PC-9 (cell line): ENCODE results near the gene ARHGAP26. TPM values are rescaled to one million over a fixed set of nuclear protein-coding genes. Genes with fewer than 3 reads are reported as not detected.

ENCODE experiments used
- BruUV-seq: library from RNA; stranded (reverse); fragments of 400-500 nt; replicated peaks from 2 replicates; lab custom pipeline; 2021; lab: Mats Ljungman, UMichigan
- CTCF ChIA-PET: fragments of 300-600 bp; sonication (Branson Sonifier 250); formaldehyde crosslinking; loops from one replicate; lab custom pipeline; 2022; ENCODE audit warnings: antibody characterized with exemption; lab: Charles Lee
- POLR2A ChIA-PET: fragments of 300-600 bp; sonication (Branson Sonifier 250); formaldehyde crosslinking; loops from one replicate; lab custom pipeline; 2022; ENCODE audit warnings: antibody characterized with exemption; ENCODE audit not compliant: unreplicated experiment; lab: Charles Lee
- DNase-seq, 2 experiments: peaks; one replicate each; pipeline versions ENCODE4 v3.0.0 to v3.0.0-alpha.2; 2015 to 2022; ENCODE audit warnings: mixed read lengths in 1 of 2
- H2AFZ ChIP-seq: fragments of 200-600 bp; sonication (generic); 2 replicates; pipeline ENCODE4 v1.8.1; 2017; ENCODE audit warnings: antibody characterized with exemption
- H3F3A ChIP-seq: fragments of 200-600 bp; sonication (generic); 2 replicates; pipeline ENCODE4 v1.8.1; 2017; ENCODE audit warnings: antibody characterized with exemption, mild to moderate bottlenecking, low read depth; ENCODE audit not compliant: insufficient read depth
- H3K27ac ChIP-seq: fragments of 200-600 bp; sonication (generic); 2 replicates; pipeline ENCODE4 v1.6.1; 2016; ENCODE audit warnings: mixed run types
- H3K27me3 ChIP-seq: fragments of 200-600 bp; sonication (generic); 2 replicates; pipeline ENCODE4 v1.6.1; 2016; ENCODE audit warnings: low read depth, mixed run types; ENCODE audit not compliant: insufficient read depth
- H3K36me3 ChIP-seq: fragments of 200-600 bp; sonication (generic); 2 replicates; pipeline ENCODE4 v1.6.1; 2016; ENCODE audit warnings: low read depth, mixed run types
- H3K4me1 ChIP-seq: fragments of 200-600 bp; sonication (generic); replicated peaks from 2 replicates; pipeline ENCODE4 v1.6.1; 2016; ENCODE audit warnings: mixed run types; ENCODE audit not compliant: insufficient read depth
- H3K4me2 ChIP-seq: fragments of 200-600 bp; sonication (generic); 2 replicates; pipeline ENCODE4 v1.6.1; 2017; ENCODE audit warnings: mixed run types
- H3K4me3 ChIP-seq: fragments of 200-600 bp; sonication (generic); 2 replicates; pipeline ENCODE4 v1.6.1; 2016; ENCODE audit warnings: mixed run types
- H3K79me2 ChIP-seq: fragments of 200-600 bp; sonication (generic); 2 replicates; pipeline ENCODE4 v1.6.1; 2017; ENCODE audit warnings: low read depth, mixed run types
- H3K9me2 ChIP-seq: fragments of 200-600 bp; sonication (generic); 2 replicates; pipeline ENCODE4 v1.8.1; 2017; ENCODE audit warnings: mild to moderate bottlenecking; ENCODE audit not compliant: insufficient read depth
- H3K9me3 ChIP-seq: fragments of 200-600 bp; sonication (generic); 2 replicates; pipeline ENCODE4 v1.8.1; 2016; ENCODE audit warnings: low read depth; ENCODE audit not compliant: insufficient read depth
- H4K20me1 ChIP-seq: fragments of 200-600 bp; sonication (generic); 2 replicates; pipeline ENCODE4 v1.8.1; 2017; ENCODE audit not compliant: insufficient read depth
- EZH2 ChIP-seq: fragments of 200-600 bp; sonication (generic); IDR thresholded peaks from 2 replicates; pipeline ENCODE4 v1.8.0; 2017; ENCODE audit warnings: antibody characterized with exemption, low read depth
- intact Hi-C: fragments of 100-400 bp; cut with micrococcal nuclease; formaldehyde crosslinking; loops from one replicate; pipeline ENCODE4 v1.10.0; 2022; ENCODE audit not compliant: unreplicated experiment
- total RNA-seq: library from RNA; stranded (reverse); gene quantifications from 2 replicates; pipeline ENCODE4 v1.2.3, GENCODE V29; 2021
- TF ChIP-seq, protein P1 (sequence below): fragments of 200-600 bp; sonication (generic); conservative IDR thresholded peaks from 2 replicates; pipeline ENCODE4 v1.6.1; 2017; ENCODE audit warnings: mixed run types, antibody characterized with exemption, mild to moderate bottlenecking, moderate library complexity

The ARHGAP26 gene
- total RNA-seq, 1 experiment from 2014 or later = 29.7 TPM

DNA sequence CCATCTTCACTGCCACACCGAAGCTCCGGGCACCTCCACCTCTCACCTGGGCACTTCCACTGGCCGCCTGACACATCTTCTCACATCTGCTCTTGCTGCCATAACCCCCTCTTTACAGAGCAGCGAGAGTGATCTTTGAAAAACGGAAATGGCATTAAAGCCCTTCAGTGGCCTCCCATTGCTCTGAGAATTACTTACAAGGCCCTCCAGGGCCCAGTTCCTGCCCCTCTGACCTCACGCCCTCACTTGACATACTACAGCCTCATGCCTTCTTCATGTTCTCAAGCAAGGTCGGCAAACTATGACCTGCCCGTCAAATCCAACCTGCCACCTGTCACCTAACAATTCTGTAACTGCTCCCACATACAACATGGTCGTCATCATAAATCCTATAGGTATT lies 446.0 kb downstream of the ARHGAP26 start:
- ChIA-PET POLR2A (no interaction called here), CTCF (interaction anchor here (0.7 kb wide), 1 partner anchor 300 kb away, joined by 5 read pairs; no protein-coding TSS in a partner anchor)
- Histone ChIP-seq H3K36me3 (no peaks in the 10 kb centered on the region), H3K9me3 (no peaks in the 10 kb centered on the region), H3K4me2 (no peak overlapping the region), H2AFZ (no peak overlapping the region), H3K79me2 (no peaks in the 10 kb centered on the region), H3K9me2 (no peaks in the 10 kb centered on the region), H3F3A (no peaks in the 10 kb centered on the region), H3K4me1 (no peaks in the 10 kb centered on the region), H4K20me1 (no peaks in the 10 kb centered on the region), H3K27me3 (no peaks in the 10 kb centered on the region), H3K27ac (no peak overlapping the region), H3K4me3 (no peak overlapping the region)
- intact Hi-C loops = no loop called here
- BruUV-seq = no TSS peak
- no peak for DNase-seq
- TF ChIP-seq EZH2 = no peak
- TF ChIP-seq, protein P1, sequence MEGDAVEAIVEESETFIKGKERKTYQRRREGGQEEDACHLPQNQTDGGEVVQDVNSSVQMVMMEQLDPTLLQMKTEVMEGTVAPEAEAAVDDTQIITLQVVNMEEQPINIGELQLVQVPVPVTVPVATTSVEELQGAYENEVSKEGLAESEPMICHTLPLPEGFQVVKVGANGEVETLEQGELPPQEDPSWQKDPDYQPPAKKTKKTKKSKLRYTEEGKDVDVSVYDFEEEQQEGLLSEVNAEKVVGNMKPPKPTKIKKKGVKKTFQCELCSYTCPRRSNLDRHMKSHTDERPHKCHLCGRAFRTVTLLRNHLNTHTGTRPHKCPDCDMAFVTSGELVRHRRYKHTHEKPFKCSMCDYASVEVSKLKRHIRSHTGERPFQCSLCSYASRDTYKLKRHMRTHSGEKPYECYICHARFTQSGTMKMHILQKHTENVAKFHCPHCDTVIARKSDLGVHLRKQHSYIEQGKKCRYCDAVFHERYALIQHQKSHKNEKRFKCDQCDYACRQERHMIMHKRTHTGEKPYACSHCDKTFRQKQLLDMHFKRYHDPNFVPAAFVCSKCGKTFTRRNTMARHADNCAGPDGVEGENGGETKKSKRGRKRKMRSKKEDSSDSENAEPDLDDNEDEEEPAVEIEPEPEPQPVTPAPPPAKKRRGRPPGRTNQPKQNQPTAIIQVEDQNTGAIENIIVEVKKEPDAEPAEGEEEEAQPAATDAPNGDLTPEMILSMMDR = no peak

DNA sequence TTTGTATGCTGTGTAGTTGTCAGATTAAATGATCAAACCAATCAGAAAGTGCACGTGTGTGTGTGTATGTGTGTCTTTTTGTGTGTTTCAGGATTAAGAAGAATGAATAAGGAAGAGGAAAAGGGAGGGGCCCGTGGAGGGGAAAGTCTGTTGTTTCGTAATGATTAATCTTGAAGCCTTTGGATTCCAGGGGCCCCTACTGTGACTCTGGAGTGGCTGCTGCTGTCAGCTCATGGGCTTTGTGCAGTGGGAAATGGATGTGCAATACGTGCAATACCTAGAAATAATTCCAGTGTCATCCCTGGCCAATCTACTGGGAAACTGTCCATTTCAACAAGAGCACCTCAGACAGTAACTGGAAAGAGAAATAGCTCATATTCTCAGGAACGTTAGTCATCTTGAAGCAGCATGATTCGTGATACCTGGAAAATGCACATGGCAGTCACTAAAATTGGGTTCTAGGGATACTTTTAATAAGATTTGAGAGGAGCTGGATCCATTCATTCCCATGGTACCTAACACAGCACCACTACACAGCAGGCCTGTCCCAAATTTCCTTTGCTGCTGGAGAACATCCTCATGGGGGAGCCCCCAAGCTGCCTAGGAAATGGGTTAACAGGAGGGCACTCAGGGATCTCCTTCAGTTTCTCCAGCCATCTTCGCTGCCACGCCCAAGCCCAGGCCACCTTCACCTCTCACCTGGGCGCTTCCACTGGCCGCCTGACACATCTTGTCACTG lies 447.1 kb downstream of the ARHGAP26 start:
- Histone ChIP-seq H3F3A (no peaks in the 10 kb centered on the region), H3K27me3 (no peaks in the 10 kb centered on the region), H3K4me3 (no peak overlapping the region), H3K27ac (no peak overlapping the region), H2AFZ (no peak overlapping the region), H3K9me3 (no peaks in the 10 kb centered on the region), H3K4me1 (no peaks in the 10 kb centered on the region), H3K9me2 (no peaks in the 10 kb centered on the region), H3K79me2 (no peaks in the 10 kb centered on the region), H3K36me3 (no peaks in the 10 kb centered on the region), H4K20me1 (no peaks in the 10 kb centered on the region), H3K4me2 (no peak overlapping the region)
- intact Hi-C loops = no loop called here
- TF ChIP-seq, protein P1 = no peak
- no peak for TF ChIP-seq EZH2
- ChIA-PET CTCF (no interaction called here), POLR2A (interaction anchor here (0.5 to 0.6 kb wide), 2 partner anchors 166 to 419 kb away, joined by 6 to 7 read pairs; no protein-coding TSS in a partner anchor)
- BruUV-seq = no TSS peak
- DNase-seq = no peak

GRCh38 chr5:143217804-143218160 lies 447.6 kb downstream of the ARHGAP26 start:
- Histone ChIP-seq H2AFZ (no peak overlapping the region), H3F3A (no peaks in the 10 kb centered on the region), H3K27ac (no peak overlapping the region), H3K4me1 (no peaks in the 10 kb centered on the region), H4K20me1 (no peaks in the 10 kb centered on the region), H3K4me2 (no peak overlapping the region), H3K36me3 (no peaks in the 10 kb centered on the region), H3K9me3 (no peaks in the 10 kb centered on the region), H3K9me2 (no peaks in the 10 kb centered on the region), H3K4me3 (no peak overlapping the region), H3K27me3 (no peaks in the 10 kb centered on the region), H3K79me2 (no peaks in the 10 kb centered on the region)
- no peak for DNase-seq
- CTCF ChIA-PET = no interaction called here
- intact Hi-C loops = no loop called here
- BruUV-seq = no TSS peak
- POLR2A ChIA-PET = interaction anchor here (0.5 kb wide), 1 partner anchor 419 kb away, joined by 6 read pairs; no protein-coding TSS in a partner anchor
- TF ChIP-seq, protein P1 = no peak
- no peak for TF ChIP-seq EZH2
